Gastrocnemius medialis (tissue), 4 donors: ENCODE data around the gene TCP10L.

Experiments
- CTCF ChIP-seq, 5 experiments: fragments of 450-650 bp in 3 of 5; fragments of 200-600 bp in 2 of 5; sonication (generic) in 2 of 5; IDR thresholded peaks in 4 of 5; conservative IDR thresholded peaks in 1 of 5; 1 replicate in 4 of 5; 2 replicates in 1 of 5; pipeline ENCODE4 v1.5.1; 2016 to 2019; ENCODE audit warnings: antibody characterized with exemption in 5 of 5, mild to moderate bottlenecking in 3 of 5, moderate library complexity in 3 of 5
- POLR2A ChIP-seq, 2 donors: fragments of 450-650 bp; IDR thresholded peaks; one replicate each; pipeline ENCODE4 v1.6.1; 2017; ENCODE audit warnings: antibody characterized with exemption in 2 of 2, mild to moderate bottlenecking in 2 of 2, moderate library complexity in 2 of 2

GRCh38 chr21:32602099-32602498 lies 16.8 kb upstream of the TCP10L start:
- TF ChIP-seq CTCF (IDR thresholded peaks at IDR 0.05 in 4 of 5, conservative IDR thresholded peaks at IDR 0.05 in 1 of 5), result no peak
- no peak for TF ChIP-seq POLR2A (IDR thresholded peaks at IDR 0.05)
